Cardiac muscle cell (in vitro differentiated cells and primary cell): ENCODE results near the gene B3GNT4. TPM values are rescaled to one million over a fixed set of nuclear protein-coding genes. Genes with fewer than 3 reads are reported as not detected.

Experiments used
- DNase-seq, 2 donors: peaks; one replicate each; pipeline versions ENCODE4 v3.0.0 to v3.0.0-alpha.2; 2010 to 2017; ENCODE audit warnings: low read depth in 1 of 2, low spot score in 1 of 2
- H3K27ac ChIP-seq: fragments of 200-600 bp; sonication (generic); 2 replicates; pipeline ENCODE4 v1.5.1; 2016
- H3K27me3 ChIP-seq: fragments of 200-600 bp; sonication (generic); 2 replicates; pipeline ENCODE4 v1.6.0; 2016; ENCODE audit warnings: control low read depth
- H3K36me3 ChIP-seq: fragments of 200-600 bp; sonication (generic); 2 replicates; pipeline ENCODE4 v1.5.1; 2016; ENCODE audit warnings: control low read depth
- H3K4me1 ChIP-seq: fragments of 200-600 bp; sonication (generic); 2 replicates; pipeline ENCODE4 v1.8.1; 2017; ENCODE audit warnings: low read depth, mild to moderate bottlenecking, mixed run types
- H3K4me3 ChIP-seq: fragments of 200-600 bp; sonication (generic); 2 replicates; pipeline ENCODE4 v1.5.1; 2016; ENCODE audit warnings: mild to moderate bottlenecking
- H3K9me3 ChIP-seq: fragments of 200-600 bp; sonication (generic); 2 replicates; pipeline ENCODE4 v1.5.1; 2017; ENCODE audit warnings: low read depth, mild to moderate bottlenecking, control low read depth
- CTCF ChIP-seq: IDR thresholded peaks from 2 replicates; pipeline ENCODE4 v1.5.1; 2012; ENCODE audit warnings: low read depth, mild to moderate bottlenecking, low read length
- polyA plus RNA-seq: library from polyadenylated mRNA; unstranded; fragments of >200 nt; fragmentation: Nextera tagmentation; extraction: Ambion mirVana; gene quantifications from 2 replicates; pipeline ENCODE4 v1.2.1, GENCODE V29; 2016
- total RNA-seq: library from RNA; depleted of rRNA; stranded (reverse); fragments of >200 nt; gene quantifications from 2 replicates; pipeline ENCODE4 v1.2.3, GENCODE V29; 2016

The B3GNT4 gene
- total and polyA plus RNA-seq, 2 experiments from 2014 or later, result 0.12 to 2.2 TPM

GRCh38 chr12:122227341-122227740 is 23.8 kb downstream of the B3GNT4 start:
- no peak for TF ChIP-seq CTCF
- H3K27ac ChIP-seq, result no peak overlapping the region

GRCh38 chr12:122228092-122228491 is 24.6 kb downstream of the B3GNT4 start:
- TF ChIP-seq CTCF, result no peak
- no peaks in the 10 kb centered on the region for H3K9me3 ChIP-seq
- DNase-seq, result no peak
- no peak overlapping the region for H3K27ac ChIP-seq
- H3K27me3 ChIP-seq, result no peaks in the 10 kb centered on the region
- H3K36me3 ChIP-seq, result peaks cover 26% of the 10 kb centered on the region
- H3K4me1 ChIP-seq, result peaks cover 14% of the 10 kb centered on the region
- H3K4me3 ChIP-seq, result no peak overlapping the region

More at GRCh38 chr12:122227341-122227740, 23.8 kb downstream of the B3GNT4 start:
- peaks cover 21% of the 10 kb centered on the region for H3K36me3 ChIP-seq
- H3K4me3 ChIP-seq, result no peak overlapping the region
- no peaks in the 10 kb centered on the region for H3K27me3 ChIP-seq
- DNase-seq, result no peak
- no peaks in the 10 kb centered on the region for H3K9me3 ChIP-seq
- H3K4me1 ChIP-seq, result peaks cover 14% of the 10 kb centered on the region

GRCh38 chr12:122230798-122231197 is 27.3 kb downstream of the B3GNT4 start:
- no peak for DNase-seq
- Histone ChIP-seq H3K4me1 (peaks cover 4% of the 10 kb centered on the region), H3K27me3 (no peaks in the 10 kb centered on the region), H3K27ac (no peak overlapping the region), H3K36me3 (peaks cover 34% of the 10 kb centered on the region), H3K4me3 (no peak overlapping the region), H3K9me3 (no peaks in the 10 kb centered on the region)
- TF ChIP-seq CTCF, result no peak

- peaks cover 35% of the 10 kb centered on the region for H3K36me3 ChIP-seq
Observed at GRCh38 chr12:122232691-122233090, 29.2 kb downstream of the B3GNT4 start.

GRCh38 chr12:122235741-122236140 is 32.2 kb downstream of the B3GNT4 start:
- Histone ChIP-seq H3K27ac (no peak overlapping the region), H3K36me3 (peaks cover 29% of the 10 kb centered on the region), H3K4me3 (no peak overlapping the region), H3K4me1 (no peaks in the 10 kb centered on the region), H3K27me3 (no peaks in the 10 kb centered on the region), H3K9me3 (no peaks in the 10 kb centered on the region)
- no peak for TF ChIP-seq CTCF
- DNase-seq, result no peak

More at GRCh38 chr12:122232691-122233090, 29.2 kb downstream of the B3GNT4 start:
- Histone ChIP-seq H3K27ac (no peak overlapping the region), H3K4me3 (no peak overlapping the region), H3K9me3 (no peaks in the 10 kb centered on the region), H3K4me1 (no peaks in the 10 kb centered on the region), H3K27me3 (no peaks in the 10 kb centered on the region)
- no peak for TF ChIP-seq CTCF
- DNase-seq, result no peak

GRCh38 chr12:122238861-122239260 is 35.4 kb downstream of the B3GNT4 start:
- DNase-seq, result no peak
- H3K4me1 ChIP-seq, result no peaks in the 10 kb centered on the region
- no peaks in the 10 kb centered on the region for H3K9me3 ChIP-seq
- no peak overlapping the region for H3K27ac ChIP-seq
- peaks cover 16% of the 10 kb centered on the region for H3K36me3 ChIP-seq
- no peaks in the 10 kb centered on the region for H3K27me3 ChIP-seq
- no peak for TF ChIP-seq CTCF
- H3K4me3 ChIP-seq, result no peak overlapping the region
